GM18517 (cell line): ENCODE data around the gene ZNF699.
"Not testable (repeated sequence)": the region's sequence is repeated elsewhere in the genome, so short reads cannot be mapped to it uniquely, and the experiment has no call there.

Experiments
- ATAC-seq: cut with Tn5 transposase; IDR thresholded peaks from one replicate; pipeline ENCODE4 v1.9.1; 2021; ENCODE audit warnings: mild to moderate bottlenecking, moderate library complexity; ENCODE audit not compliant: unreplicated experiment

The ZNF699 gene

DNA sequence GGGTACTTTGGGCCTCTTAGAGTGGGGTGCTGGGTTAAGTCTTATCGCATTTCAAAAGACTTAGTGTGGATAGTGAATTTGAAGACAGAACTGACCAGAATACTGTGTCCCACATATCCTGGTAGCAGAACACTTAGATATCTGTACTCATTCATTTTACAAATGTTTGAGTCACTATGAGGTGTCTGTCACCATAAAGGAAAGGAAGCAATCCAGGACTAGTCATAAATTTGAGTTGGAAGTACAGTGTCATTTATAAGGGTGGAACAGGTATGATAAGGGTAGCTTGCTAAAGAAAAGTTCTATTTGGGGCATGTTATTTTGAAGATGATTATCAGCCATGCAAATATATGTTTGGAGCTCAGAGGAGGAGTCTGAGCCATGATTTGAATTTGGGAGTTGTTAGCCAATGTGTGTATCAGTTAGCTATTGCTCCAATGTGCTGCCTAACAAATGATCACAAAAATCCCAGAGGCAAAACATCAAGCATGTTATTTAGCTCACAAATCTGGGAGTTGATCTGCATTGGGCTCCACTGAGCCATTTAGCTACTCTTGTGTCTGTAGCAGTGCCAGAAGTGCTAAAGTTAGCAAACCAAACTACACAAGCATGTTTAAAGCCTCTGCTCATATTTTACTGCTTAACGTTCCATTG, 20.3 kb downstream of the ZNF699 start:
- ATAC-seq, result no peak

DNA sequence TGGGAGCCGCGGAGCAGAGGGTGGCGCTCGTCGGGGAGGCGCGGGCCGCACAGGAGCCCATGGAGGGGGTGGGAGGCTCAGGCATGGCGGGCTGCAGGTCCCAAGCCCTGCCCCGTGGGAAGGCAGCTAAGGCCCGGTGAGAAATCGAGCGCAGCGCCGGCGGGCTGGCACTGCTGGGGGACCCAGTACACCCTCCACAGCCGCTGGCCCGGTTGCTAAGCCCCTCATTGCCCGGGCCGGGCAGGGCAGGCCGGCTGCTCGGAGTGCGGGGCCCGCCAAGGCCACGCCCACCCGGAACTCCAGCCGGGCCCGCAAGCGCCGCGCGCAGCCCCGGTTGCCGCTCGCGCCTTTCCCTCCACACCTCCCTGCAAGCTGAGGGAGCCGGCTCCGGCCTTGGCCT, 26.2 kb downstream of the ZNF699 start:
- ATAC-seq, result not testable (repeated sequence)

DNA sequence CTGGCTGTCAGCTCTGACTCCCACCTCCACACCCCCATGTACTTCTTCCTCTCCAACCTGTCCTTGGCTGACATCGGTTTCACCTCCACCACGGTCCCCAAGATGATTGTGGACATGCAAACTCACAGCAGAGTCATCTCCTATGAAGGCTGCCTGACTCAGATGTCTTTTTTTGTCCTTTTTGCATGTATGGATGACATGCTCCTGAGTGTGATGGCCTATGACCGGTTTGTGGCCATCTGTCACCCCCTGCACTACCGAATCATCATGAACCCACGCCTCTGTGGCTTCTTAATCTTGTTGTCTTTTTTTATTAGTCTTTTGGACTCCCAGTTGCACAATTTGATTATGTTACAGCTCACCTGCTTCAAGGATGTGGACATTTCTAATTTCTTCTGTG, 58.4 kb downstream of the ZNF699 start:
- ATAC-seq, result no peak

DNA sequence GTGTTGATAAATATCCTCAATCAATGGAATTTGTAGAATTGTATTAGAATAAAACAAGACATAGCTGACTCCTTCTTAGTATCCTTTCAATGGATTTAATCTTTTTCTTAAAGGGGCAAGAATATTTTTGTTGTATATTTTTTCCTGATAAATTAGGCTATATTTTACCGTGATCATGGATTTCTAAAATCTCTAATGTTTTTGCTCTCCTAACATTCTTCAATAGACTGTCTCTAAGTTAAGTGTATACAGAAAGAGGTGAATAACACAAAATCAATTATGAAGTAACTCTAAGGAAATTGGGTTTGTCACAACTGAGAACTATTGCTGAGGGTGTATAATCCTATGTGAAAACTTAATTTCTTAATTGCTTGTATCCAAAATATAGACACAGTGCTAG, 59.0 kb downstream of the ZNF699 start, which contains the start of gene OR7E24:
TSS of gene OR7E24 (plus strand) at position 301 of the 400 bp plus-strand sequence. CDS start 114 bp downstream, outside the sequence.
- no peak for ATAC-seq
